HTERT RPE-1 (cell line): ENCODE measurements around the gene PKD1.

Source experiments
- in situ Hi-C: fragments of 300-500 bp; cut with MboI; formaldehyde crosslinking; loops from 4 replicates; pipeline ENCODE4 v1.14.3; 2020; ENCODE audit warnings: low sequenced_read_pairs

The PKD1 gene

GRCh38 chr16:2170587-2171435 is 35.1 kb upstream of the PKD1 start:
- in situ Hi-C loops: no loop called here

GRCh38 chr16:2170080-2170479 is 34.4 kb upstream of the PKD1 start:
- in situ Hi-C loops: no loop called here

GRCh38 chr16:2167068-2167638 is 31.5 kb upstream of the PKD1 start:
- in situ Hi-C loops: no loop called here

GRCh38 chr16:2166263-2167067 is 30.8 kb upstream of the PKD1 start:
- in situ Hi-C loops: no loop called here

GRCh38 chr16:2165861-2166260 is 30.2 kb upstream of the PKD1 start:
- in situ Hi-C loops: no loop called here

- in situ Hi-C loops: no loop called here
These were observed 27.6 kb upstream of the PKD1 start for GRCh38 chr16:2163211-2163881.

GRCh38 chr16:2162676-2163118 is 27.0 kb upstream of the PKD1 start:
- in situ Hi-C loops: no loop called here

- in situ Hi-C loops: no loop called here
These were observed 26.2 kb upstream of the PKD1 start for GRCh38 chr16:2161911-2162310.

GRCh38 chr16:2160915-2161551 is 25.3 kb upstream of the PKD1 start:
- in situ Hi-C loops: no loop called here

GRCh38 chr16:2159175-2159838 is 23.6 kb upstream of the PKD1 start:
- in situ Hi-C loops: no loop called here

GRCh38 chr16:2158262-2158638 is 22.6 kb upstream of the PKD1 start:
- in situ Hi-C loops: no loop called here

GRCh38 chr16:2157480-2158261 is 22.0 kb upstream of the PKD1 start:
- in situ Hi-C loops: no loop called here

GRCh38 chr16:2156849-2157224 is 21.1 kb upstream of the PKD1 start:
- in situ Hi-C loops: no loop called here

- in situ Hi-C loops: no loop called here
These were observed 20.5 kb upstream of the PKD1 start for GRCh38 chr16:2155977-2156848.

GRCh38 chr16:2155091-2155950 is 19.6 kb upstream of the PKD1 start, which contains the start of gene TRAF7:
TSS of gene TRAF7 (plus strand) at chr16:2155782. CDS start at chr16:2163921, 8,139 bp downstream.
- in situ Hi-C loops: no loop called here

GRCh38 chr16:2154533-2155090 is 18.9 kb upstream of the PKD1 start:
- in situ Hi-C loops: no loop called here
